Glutamatergic neuron (in vitro differentiated cells): ENCODE results near the gene MAP4K2. TPM values are rescaled to one million over a fixed set of nuclear protein-coding genes. Genes with fewer than 3 reads are reported as not detected.

Experiments
- DNase-seq: peaks from one replicate; pipeline ENCODE4 v3.0.0; 2022
- H3K27ac Mint-ChIP-seq: one replicate; pipeline ENCODE4 v1.8.0; 2020; ENCODE audit warnings: mild to moderate bottlenecking, mixed read lengths, inconsistent platforms; ENCODE audit not compliant: unreplicated experiment
- H3K27me3 Mint-ChIP-seq: one replicate; pipeline ENCODE4 v1.8.0; 2020; ENCODE audit warnings: mild to moderate bottlenecking, moderate library complexity, mixed read lengths, inconsistent platforms; ENCODE audit not compliant: unreplicated experiment
- H3K36me3 Mint-ChIP-seq: one replicate; pipeline ENCODE4 v1.8.0; 2020; ENCODE audit warnings: mild to moderate bottlenecking, mixed read lengths, inconsistent platforms; ENCODE audit not compliant: unreplicated experiment
- H3K4me1 Mint-ChIP-seq: one replicate; pipeline ENCODE4 v1.8.0; 2020; ENCODE audit warnings: mild to moderate bottlenecking, low read depth, mixed read lengths, inconsistent platforms; ENCODE audit not compliant: unreplicated experiment
- H3K4me3 Mint-ChIP-seq: one replicate; pipeline ENCODE4 v1.8.0; 2020; ENCODE audit warnings: mild to moderate bottlenecking, mixed read lengths, inconsistent platforms; ENCODE audit not compliant: unreplicated experiment
- H3K9me3 Mint-ChIP-seq: one replicate; pipeline ENCODE4 v1.8.0; 2020; ENCODE audit warnings: mild to moderate bottlenecking, moderate library complexity, mixed read lengths, inconsistent platforms; ENCODE audit not compliant: unreplicated experiment
- total RNA-seq: library from RNA; stranded (reverse); fragmentation: NEBNext Ultra II Directional; extraction: Animal tissue kit (Norgen Biotek cat#: 25700); gene quantifications from one replicate; pipeline ENCODE4 v1.2.1, GENCODE V29; 2021; ENCODE audit not compliant: unreplicated experiment
- TF ChIP-seq, protein P1 (sequence below): fragments of 200-600 bp; sonication (generic); IDR thresholded peaks from one replicate; pipeline ENCODE4 v1.5.0; 2021; ENCODE audit not compliant: partially characterized antibody, unreplicated experiment

Gene MAP4K2
- total RNA-seq, 1 donor from 2014 or later, result 15.9 TPM

DNA sequence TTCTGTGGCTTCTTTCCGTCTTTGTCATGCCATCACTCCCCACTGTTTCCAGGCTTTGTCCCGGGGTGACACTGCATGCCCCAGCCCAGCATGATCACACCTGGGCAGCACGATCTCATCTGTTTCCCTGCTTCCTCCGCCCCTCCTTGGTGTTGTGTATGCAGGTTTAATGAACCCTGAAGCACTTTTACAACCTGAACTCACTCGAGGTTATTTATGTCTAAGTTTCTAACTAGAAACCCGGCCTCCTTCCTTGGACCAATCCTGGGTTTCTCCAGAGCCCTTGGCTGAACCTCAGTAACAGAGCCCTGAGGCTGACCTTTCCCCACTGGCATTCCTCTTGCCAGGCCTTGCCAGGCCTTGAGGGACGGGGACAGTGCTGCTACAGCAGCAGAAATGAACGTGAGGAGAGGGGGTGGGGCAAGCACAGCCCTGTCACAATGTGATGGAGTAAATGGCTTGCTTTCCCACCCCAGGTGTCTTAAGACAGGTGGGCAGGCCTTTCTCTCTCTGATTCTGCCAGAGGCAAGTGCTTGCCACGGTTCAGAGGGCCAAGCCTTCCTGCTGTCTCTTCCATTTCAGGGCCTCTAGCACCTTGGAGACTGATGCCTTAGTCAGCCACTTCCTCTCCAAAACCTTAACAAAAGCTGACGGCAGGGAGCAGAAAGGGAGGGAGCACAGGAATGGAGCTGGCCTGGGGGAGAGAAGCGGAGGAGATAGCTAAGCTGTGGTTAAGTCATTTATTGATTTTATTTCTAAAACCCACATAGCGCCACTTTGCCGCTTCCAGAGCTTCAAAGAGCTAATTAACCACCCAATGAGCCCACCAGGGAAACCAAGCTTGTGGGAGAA lies 40.1 kb downstream of the MAP4K2 start:
- Mint-ChIP-seq H3K4me1 (peaks cover 23% of the 10 kb centered on the region), H3K9me3 (peaks cover 7% of the 10 kb centered on the region), H3K36me3 (no peaks in the 10 kb centered on the region), H3K27me3 (peaks cover 4% of the 10 kb centered on the region), H3K4me3 (no peak overlapping the region), H3K27ac (no peak overlapping the region)
- no peak for DNase-seq
- TF ChIP-seq, protein P1, sequence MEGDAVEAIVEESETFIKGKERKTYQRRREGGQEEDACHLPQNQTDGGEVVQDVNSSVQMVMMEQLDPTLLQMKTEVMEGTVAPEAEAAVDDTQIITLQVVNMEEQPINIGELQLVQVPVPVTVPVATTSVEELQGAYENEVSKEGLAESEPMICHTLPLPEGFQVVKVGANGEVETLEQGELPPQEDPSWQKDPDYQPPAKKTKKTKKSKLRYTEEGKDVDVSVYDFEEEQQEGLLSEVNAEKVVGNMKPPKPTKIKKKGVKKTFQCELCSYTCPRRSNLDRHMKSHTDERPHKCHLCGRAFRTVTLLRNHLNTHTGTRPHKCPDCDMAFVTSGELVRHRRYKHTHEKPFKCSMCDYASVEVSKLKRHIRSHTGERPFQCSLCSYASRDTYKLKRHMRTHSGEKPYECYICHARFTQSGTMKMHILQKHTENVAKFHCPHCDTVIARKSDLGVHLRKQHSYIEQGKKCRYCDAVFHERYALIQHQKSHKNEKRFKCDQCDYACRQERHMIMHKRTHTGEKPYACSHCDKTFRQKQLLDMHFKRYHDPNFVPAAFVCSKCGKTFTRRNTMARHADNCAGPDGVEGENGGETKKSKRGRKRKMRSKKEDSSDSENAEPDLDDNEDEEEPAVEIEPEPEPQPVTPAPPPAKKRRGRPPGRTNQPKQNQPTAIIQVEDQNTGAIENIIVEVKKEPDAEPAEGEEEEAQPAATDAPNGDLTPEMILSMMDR, result no peak

GRCh38 chr11:64762277-64762673 lies 40.7 kb downstream of the MAP4K2 start:
- H3K36me3 Mint-ChIP-seq, result no peaks in the 10 kb centered on the region
- TF ChIP-seq, protein P1, result no peak
- no peak overlapping the region for H3K27ac Mint-ChIP-seq
- H3K9me3 Mint-ChIP-seq, result peaks cover 7% of the 10 kb centered on the region
- H3K4me3 Mint-ChIP-seq, result no peak overlapping the region
- H3K4me1 Mint-ChIP-seq, result peaks cover 23% of the 10 kb centered on the region
- H3K27me3 Mint-ChIP-seq, result peaks cover 6% of the 10 kb centered on the region
- no peak for DNase-seq

DNA sequence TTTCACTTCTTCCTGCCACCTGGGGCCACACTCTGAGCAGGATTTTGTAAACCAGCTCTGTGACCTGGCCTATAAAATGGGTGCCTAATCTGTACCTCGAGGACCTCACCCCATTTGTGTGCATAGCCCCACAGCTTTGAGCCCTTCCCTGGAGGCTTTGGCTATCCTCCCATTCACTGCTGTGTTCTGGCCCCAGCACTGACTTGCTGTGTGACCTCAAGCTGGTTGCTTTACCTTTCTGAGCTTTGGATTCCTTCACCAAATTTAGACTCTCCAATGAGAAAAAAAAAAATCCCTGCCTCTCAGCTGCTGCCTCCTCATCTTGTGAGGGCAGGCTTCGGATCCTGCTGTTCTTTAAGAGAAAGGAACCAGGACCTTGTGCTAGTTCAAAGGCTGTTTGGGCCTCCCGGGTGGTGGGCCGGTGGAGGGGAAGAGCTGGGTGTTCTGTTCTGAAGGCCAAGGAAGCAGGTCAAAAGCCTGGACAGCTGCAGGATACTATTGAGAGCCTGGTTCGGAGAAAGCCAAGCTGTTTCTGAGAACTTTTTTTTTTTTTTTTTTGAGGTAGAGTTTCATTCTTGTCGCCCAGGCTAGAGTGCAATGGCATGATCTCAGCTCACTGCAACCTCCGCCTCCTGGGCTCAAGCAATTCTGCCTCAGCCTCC lies 42.1 kb downstream of the MAP4K2 start:
- H3K4me3 Mint-ChIP-seq, result peak overlapping the region; percentile 30
- H3K27ac Mint-ChIP-seq, result no peak overlapping the region
- no peaks in the 10 kb centered on the region for H3K36me3 Mint-ChIP-seq
- DNase-seq, result no peak
- H3K27me3 Mint-ChIP-seq, result peaks cover 4% of the 10 kb centered on the region
- H3K4me1 Mint-ChIP-seq, result peaks cover 23% of the 10 kb centered on the region
- TF ChIP-seq, protein P1, result no peak
- peaks cover 7% of the 10 kb centered on the region for H3K9me3 Mint-ChIP-seq

DNA sequence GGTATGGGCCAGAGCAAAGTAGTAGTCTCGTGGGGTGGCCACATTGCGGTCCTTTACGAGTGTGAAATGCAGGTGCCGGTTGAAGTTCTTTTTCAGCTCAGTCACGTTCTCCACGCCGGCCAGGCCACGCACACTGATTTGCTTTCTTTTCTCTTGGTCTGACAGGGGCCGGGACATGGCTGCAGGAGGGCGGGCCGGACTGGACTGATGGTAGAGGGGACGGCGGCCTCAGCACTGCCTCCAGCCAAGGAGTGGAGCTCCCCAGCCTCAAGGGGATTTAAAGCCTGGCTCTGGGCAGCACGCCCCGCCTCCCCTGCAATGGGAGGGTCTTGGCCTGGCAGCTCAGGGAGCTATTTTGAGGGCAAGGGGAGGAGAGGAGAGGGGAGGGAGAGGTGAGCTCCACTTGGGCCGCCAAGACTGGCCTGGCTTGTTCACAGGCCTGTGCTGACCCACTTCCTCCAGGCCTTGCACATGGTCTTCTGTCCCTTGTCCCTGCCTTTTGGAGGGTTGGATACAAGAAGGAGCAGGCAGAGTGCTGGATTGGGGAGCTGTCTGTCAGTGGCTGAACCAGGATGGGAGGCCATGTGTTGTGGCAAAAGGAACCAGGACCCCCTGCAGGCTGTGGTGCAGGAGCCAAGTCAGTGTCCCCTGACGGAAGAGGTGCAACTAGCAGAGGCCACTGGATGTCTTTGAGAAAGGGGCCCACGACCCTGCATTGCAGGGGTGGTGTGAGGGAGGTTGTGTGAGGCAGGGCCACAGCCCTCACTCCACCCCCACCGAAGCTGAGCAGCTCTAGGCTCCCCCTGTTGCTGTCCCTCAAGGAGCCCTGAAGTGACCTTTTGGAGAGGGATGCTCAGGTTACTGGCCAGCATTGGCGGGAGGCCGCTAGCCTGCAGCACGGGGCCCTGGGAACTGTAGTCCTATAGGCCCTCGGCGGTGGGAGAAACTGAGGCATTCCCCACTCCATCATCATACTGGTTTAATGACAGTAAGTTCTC lies 43.0 kb downstream of the MAP4K2 start, which contains the start of gene PYGM:
Gene PYGM (minus strand): TSS at position 253 of the 998 bp plus-strand sequence. CDS start 76 bp downstream, at position 177.
- Mint-ChIP-seq H3K4me3 (peak within 1 kb of the TSS; percentile 52), H3K27me3 (peaks cover 6% of the 10 kb centered on the region), H3K4me1 (peaks cover 22% of the 10 kb centered on the region), H3K9me3 (peaks cover 6% of the 10 kb centered on the region), H3K27ac (peak within 1 kb of the TSS; percentile 78), H3K36me3 (no peaks in the 10 kb centered on the region)
- TF ChIP-seq, protein P1, result no peak
- peak; percentile 85 for DNase-seq
